Middle frontal gyrus (tissue), 1 donor: ENCODE measurements around the gene PTCH2.

Source experiments
- DNase-seq: peaks from one replicate; pipeline ENCODE4 v3.0.0-alpha.2; 2015; ENCODE audit warnings: low spot score; ENCODE audit errors: extremely low spot score

PTCH2 gene

DNA sequence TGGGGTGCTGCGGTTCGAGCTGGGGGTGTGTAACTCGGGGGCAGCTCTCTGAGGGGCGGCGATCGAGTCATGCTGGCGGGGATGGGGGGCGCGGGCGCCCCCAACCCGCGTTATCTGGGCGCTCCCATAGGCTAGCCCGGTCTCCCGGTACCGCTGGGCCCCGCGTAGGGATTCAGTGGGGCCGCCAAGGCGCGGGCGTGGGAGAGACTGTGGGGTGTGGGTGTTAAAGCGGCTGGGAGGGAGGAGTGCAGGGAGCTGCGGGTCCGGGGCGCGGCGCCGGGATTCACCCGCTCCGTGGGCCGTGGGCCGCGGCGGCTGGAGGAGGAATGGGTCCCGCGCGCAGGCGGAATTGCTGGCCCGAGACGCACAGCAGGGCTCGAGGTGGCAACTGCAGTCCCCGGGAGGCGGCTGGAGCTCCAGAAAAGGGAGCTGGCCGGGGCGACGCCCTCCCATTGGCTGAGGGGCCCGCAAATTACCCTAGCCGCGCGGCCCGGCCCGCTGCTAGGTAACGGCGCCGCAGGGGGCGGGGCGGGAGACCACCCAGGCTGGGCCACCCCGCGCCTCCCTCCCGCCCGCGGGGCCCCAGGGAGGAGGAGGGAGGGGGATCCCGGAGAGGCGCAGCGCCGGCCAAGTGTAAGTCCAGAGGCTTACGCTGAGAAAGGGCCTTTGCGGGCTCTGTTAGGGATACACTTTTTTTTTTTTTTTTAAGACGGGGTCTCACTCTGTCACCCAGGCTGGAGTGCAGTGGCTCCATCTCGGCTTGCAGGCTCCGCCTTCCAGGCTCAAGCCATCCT lies at the start of gene PTCH2:
Gene PTCH2 (minus strand): TSS at position 392 of the 794 bp plus-strand sequence. CDS start 321 bp downstream, at position 71.
- peak; percentile 26 for DNase-seq

DNA sequence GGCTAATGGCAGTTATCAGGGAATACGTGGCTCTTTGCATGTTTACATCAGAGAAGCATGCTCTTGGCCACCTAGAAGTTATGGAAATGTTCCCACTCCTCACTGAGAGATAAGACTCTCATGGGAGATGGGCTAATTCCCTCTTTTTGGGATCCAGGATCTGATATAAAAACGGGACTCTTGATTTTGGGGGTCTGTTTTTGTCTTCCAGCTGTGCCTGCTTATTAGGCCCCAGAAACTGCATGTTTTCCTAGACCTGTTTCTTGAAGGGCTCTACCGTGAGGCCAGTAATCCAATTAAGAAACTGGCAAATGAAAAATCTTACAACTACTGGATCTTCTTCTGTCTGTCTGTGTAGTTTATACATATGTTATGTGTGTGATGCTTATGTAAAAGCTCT lies 47.0 kb upstream of the PTCH2 start:
- DNase-seq, result no peak

DNA sequence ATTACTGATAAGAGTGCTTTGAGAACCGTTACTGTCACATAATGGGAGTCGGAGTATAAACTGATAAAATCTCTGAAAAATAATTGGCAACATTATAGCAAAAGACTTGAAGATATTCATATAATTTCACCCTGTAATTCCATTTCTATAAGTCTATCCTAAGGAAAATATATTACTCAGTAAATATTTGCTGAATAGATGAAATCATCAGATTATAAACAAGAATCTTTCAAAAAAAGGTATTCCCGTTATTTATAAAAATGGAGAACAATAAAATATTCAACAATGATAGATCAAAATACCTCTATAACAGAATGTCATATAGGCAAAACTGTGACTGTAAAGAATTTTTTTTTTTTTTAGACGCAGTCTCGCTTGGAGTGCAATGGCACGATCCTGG lies 42.4 kb upstream of the PTCH2 start:
- DNase-seq, result no peak

GRCh38 chr1:44884746-44885145 lies 41.7 kb upstream of the PTCH2 start:
- no peak for DNase-seq

- DNase-seq, result no peak
Measured at GRCh38 chr1:44881011-44881632, 38.1 kb upstream of the PTCH2 start.

DNA sequence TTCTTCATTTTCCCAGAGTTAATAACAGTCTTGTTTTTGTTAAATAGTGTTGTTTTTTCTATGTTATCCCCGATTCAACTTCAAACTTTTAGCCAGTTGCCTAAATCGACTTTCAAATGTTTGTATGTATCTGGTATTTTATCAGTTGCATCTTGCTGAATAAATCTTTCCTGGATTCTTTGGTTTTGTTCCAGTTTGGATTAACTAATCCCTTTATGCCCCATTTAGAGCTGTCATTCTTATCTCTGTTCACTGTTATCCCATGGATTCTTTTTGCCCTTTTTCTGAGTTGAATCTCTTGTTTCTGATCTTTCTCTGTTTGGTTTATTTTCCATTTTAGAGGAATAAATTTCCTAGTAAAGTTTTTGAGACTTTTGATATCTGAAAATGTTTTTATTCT lies 31.1 kb upstream of the PTCH2 start:
- DNase-seq, result no peak

DNA sequence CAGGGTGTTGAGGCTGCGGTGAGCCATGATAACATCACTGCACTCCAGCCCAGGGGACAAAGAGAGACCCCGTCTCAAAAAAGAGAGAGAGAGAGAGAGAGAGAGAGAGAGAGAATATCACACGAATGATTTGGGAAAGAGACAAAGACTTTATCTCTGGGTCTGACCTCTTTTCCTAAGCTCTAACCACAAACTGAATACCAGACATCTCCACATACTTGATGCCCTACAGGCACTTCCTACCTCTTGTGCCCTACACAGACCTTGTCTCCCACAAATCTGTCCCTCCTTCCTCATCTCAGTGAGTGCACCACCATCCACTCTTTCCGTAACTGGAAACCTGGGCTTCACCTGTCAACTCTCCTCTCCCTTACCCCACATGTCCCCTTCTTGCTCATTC lies 27.0 kb upstream of the PTCH2 start:
- no peak for DNase-seq

DNA sequence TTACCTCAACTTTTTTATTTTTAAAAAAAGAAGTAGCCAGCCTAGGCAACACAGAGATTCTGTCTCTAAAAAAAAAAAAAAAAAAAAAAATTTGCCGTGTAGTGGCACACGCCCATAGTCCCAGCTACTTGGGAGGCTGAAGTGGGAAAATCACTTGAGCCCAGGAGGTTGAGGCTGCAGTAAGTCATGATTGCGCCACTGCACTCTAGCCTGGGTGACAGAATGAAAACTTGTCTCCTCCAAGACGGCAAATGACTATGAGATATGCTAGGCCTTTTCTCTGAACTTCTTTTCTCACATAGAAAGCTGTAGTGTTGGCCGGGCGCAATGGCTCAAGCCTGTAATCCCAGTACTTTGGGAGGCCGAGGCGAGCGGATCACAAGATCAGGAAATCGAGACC lies 24.7 kb upstream of the PTCH2 start:
- DNase-seq, result no peak

GRCh38 chr1:44862829-44863401 lies 19.9 kb upstream of the PTCH2 start:
- no peak for DNase-seq

DNA sequence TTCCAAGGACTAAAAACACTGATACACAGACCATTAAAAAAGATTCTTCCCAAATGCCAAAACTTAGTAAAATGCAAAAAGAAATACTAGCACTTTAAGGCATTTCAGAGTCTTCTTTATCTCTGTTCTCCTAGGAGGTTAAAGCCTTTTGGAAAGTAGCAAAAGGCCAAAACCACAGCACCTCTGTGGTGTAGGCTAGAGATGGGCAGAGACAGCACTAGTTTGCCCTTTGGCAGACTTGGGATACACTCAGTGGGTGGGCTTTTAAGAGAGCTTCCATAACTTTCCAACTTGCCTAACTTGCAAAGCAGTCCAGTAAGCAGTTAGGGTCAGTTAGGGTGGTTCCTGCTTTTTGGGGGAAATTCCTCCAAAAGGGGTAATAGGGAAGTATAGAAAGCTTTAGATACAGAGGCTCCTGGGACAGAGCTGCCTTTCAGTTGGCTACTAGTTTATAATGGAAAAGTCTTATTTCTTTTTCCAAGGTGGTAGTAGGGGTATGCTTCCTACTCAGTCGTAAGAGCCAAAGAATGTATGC lies 17.9 kb upstream of the PTCH2 start:
- DNase-seq, result no peak

DNA sequence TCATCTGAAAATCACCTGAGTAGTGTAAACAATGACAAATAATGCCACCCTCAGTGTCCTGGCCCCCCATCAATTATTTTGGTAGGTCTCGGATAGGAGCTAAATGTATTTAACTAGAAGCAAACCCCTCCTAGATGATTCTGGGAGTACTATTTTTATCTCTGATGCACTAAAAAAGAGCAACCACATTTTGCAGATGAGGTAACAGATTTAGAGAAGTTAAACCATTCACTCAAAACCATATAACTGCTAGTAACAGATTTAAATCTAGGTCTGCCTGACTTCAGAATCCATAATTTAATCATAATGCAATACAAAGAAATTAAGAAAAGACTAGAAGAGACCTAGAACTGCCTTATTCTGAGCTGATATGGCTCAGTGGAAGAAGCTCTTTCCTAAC lies 17.3 kb upstream of the PTCH2 start:
- no peak for DNase-seq

GRCh38 chr1:44857446-44857845 lies 14.4 kb upstream of the PTCH2 start:
- no peak for DNase-seq

DNA sequence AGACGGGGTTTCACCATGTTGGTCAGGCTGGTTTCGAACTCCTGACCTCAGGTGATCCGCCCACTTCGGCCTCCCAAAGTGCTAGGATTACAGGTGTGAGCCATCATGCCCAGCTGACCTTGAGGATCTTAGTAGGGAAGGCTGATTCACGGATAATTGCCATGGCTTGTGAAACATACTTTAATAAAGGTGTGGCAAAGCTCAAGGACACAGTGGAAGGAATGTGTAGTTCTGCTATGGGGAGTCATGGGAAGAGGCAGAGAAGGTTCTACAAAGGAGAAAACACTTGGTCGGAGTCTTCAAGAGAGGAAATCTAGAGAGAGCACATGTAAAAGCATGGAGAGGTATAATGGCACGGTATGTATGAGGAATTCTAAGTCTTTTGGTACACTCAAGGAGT lies 12.7 kb upstream of the PTCH2 start:
- DNase-seq, result no peak

DNA sequence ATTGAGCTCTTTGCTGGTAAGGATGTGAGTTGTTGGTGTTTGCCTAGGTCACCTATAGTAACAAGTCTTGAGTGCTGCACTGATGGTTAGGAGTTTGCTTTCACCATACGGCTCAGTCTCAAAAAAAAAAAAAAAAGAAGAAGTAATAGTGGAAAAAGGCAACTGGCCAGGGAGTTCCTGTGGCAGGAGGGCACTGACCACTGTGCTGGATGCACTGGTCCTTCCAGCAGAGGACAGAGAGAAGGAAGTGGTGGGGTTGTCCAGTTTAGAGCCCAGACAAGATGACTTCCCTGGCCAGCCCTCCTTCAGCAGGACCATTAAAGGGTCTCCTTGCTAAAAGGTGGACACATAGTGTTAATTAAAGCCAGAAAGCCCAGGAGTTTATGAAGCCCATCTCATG lies 11.9 kb upstream of the PTCH2 start:
- no peak for DNase-seq

- no peak for DNase-seq
Measured at GRCh38 chr1:44853201-44853600, 10.1 kb upstream of the PTCH2 start.

- no peak for DNase-seq
Measured at GRCh38 chr1:44851308-44851707, 8.3 kb upstream of the PTCH2 start.

DNA sequence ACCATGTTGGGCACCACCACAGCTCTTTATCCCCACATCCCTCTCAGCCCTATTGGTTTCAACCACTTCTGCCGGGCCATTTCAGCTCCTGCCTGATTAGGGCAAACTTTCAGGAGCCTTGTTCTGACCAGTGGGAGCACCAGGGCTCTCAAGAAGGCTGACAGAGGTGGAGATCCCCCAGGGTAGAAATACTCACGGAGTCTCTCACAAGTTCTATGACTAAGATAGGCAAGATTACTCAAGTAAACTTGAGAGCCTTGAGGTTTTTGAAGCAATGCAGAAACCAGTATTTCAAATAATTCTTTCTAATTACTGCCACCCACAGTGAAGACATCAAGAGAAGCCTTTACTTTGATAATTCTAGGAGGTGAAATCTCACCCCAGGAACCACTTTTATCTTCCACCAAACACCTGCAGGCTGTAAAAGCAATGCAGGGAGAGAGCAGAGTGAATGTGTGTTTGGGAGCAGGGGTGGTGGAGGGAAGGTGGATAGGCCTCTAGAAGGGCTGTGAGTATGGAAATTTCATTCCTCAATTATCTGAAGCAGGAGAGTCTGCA lies 6.6 kb upstream of the PTCH2 start:
- DNase-seq, result no peak

GRCh38 chr1:44848456-44849181 lies 5.6 kb upstream of the PTCH2 start:
- no peak for DNase-seq

- no peak for DNase-seq
Measured at GRCh38 chr1:44847845-44848244, 4.8 kb upstream of the PTCH2 start.

DNA sequence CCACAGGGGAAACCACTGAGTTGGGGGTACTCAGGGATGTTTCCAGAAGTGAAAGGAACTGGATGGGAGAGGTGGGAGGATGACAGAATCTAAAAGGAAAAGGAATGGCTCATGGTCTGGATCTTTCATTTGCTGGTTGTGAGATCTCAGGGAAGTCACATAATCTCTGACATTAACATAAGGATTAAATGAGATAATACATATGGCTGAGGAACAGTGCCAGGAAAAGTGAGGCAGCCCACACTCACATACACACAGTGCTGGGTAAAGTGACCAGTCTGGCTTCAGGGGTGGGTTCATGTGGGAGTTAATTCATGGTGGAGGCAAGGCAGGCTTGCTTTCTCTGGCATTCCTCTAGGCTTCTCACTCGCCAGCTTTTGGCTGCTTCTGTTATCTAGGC lies 3.9 kb upstream of the PTCH2 start:
- DNase-seq, result no peak

- DNase-seq, result no peak
Measured at GRCh38 chr1:44842486-44842861, 579 bp downstream of the PTCH2 start.

DNA sequence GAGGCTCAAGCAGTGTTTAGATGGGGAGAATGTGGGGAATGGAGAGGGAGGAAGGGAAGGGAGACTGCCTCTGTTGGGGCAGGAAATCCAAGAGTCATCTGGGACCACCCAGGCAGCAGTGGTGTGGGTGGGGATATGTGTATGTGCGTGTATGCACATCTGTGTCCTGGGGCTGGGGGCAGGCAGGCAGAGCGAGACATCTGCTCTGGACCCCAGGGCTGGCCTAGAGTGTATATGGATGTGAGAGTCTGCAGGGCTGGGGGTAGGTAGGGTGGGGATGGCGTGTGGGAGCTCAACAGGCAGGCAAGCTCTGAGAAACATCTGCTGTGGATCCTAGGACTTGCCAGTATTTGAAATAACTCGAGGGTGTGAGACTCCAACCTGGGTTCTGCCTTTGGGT lies 3.5 kb downstream of the PTCH2 start:
- no peak for DNase-seq
